ENCODE measurements around the gene ZNF683.

Gene ZNF683

GRCh38 chr1:26357121-26357602 lies 15.4 kb downstream of the ZNF683 start:
- no peak for DNase-seq

- DNase-seq = no peak
These were observed 16.4 kb downstream of the ZNF683 start for GRCh38 chr1:26356106-26356505.

GRCh38 chr1:26354972-26355371 lies 17.6 kb downstream of the ZNF683 start:
- DNase-seq = no peak

GRCh38 chr1:26353976-26354820 lies 18.4 kb downstream of the ZNF683 start, which contains the start of gene CRYBG2:
Gene CRYBG2, minus strand, starts transcription at chr1:26354130. Its CDS starts 7,473 bp downstream, at chr1:26346657.
- DNase-seq = no peak

- no peak for DNase-seq
These were observed 19.2 kb downstream of the ZNF683 start for GRCh38 chr1:26353210-26353859.

GRCh38 chr1:26352338-26352679 lies 20.2 kb downstream of the ZNF683 start:
- no peak for DNase-seq

GRCh38 chr1:26351590-26352337 lies 20.8 kb downstream of the ZNF683 start:
- no peak for DNase-seq

- no peak for DNase-seq
These were observed 21.6 kb downstream of the ZNF683 start for GRCh38 chr1:26350701-26351589.

GRCh38 chr1:26350343-26350700 lies 22.2 kb downstream of the ZNF683 start:
- no peak for DNase-seq

- no peak for DNase-seq
These were observed 22.7 kb downstream of the ZNF683 start for GRCh38 chr1:26349877-26350244.

- no peak for DNase-seq
These were observed 23.2 kb downstream of the ZNF683 start for GRCh38 chr1:26349188-26349876.

- no peak for DNase-seq
These were observed 26.1 kb downstream of the ZNF683 start for GRCh38 chr1:26346274-26347033.

- no peak for DNase-seq
These were observed 26.8 kb downstream of the ZNF683 start for GRCh38 chr1:26345718-26346117.

GRCh38 chr1:26344147-26344920 lies 28.2 kb downstream of the ZNF683 start:
- no peak for DNase-seq

- no peak for DNase-seq
These were observed 32.5 kb downstream of the ZNF683 start for GRCh38 chr1:26340047-26340481.

- no peak for DNase-seq
These were observed 33.9 kb downstream of the ZNF683 start for GRCh38 chr1:26338670-26339069.

- DNase-seq = no peak
These were observed 34.9 kb downstream of the ZNF683 start for GRCh38 chr1:26337625-26338024.

- DNase-seq = no peak
These were observed 35.4 kb downstream of the ZNF683 start for GRCh38 chr1:26337206-26337535.

- peak; percentile 90 to 92 for DNase-seq
These were observed 35.9 kb downstream of the ZNF683 start for GRCh38 chr1:26336477-26337205.

All from activated CD4-positive, alpha-beta T cell treated with anti-CD3 and anti-CD28 coated beads, Interleukin-2, amount 50 U/mL, for 48 hours (primary cell).